ENCODE results near the gene LMBRD1. TPM values are rescaled to one million over a fixed set of nuclear protein-coding genes. Genes with fewer than 3 reads are reported as not detected.

The LMBRD1 gene
- total RNA-seq, 2 experiments from 2014 or later: 12.7 to 16.3 TPM

- no peaks in the 10 kb centered on the region for H3K4me1 ChIP-seq (ENCODE audit: insufficient read depth, low read length, poor library complexity, severe bottlenecking)
- TF ChIP-seq CTCF (conservative IDR thresholded peaks at IDR 0.05; ENCODE audit: low read length) (no peak), EZH2phosphoT487 (IDR thresholded peaks at IDR 0.05; ENCODE audit: borderline replicate concordance, low read depth, low read length) (no peak)
- ChIA-PET CTCF (ENCODE audit: unreplicated experiment) (no interaction called here), POLR2A (no interaction called here)
- intact Hi-C loops (cut with micrococcal nuclease; ENCODE audit: unreplicated experiment): no loop called here
- H3K4me2 ChIP-seq (ENCODE audit: low read length): no peak overlapping the region
- no peak for DNase-seq (ENCODE audit: low spot score)
- H3K4me3 ChIP-seq (ENCODE audit: low read depth, low read length, poor library complexity, severe bottlenecking): no peak overlapping the region
- no peaks in the 10 kb centered on the region for H4K20me1 ChIP-seq (ENCODE audit: insufficient read depth, low read length)
- no peak overlapping the region for H2AFZ ChIP-seq (ENCODE audit: low read length)
- no TSS peak for BruUV-seq (replicated peaks)
- no peak overlapping the region for H3K27ac ChIP-seq (ENCODE audit: low read depth, low read length, poor library complexity, severe bottlenecking)
- H3K79me2 ChIP-seq (ENCODE audit: insufficient read depth, low read depth, low read length): no peaks in the 10 kb centered on the region
- H3K9me2 ChIP-seq (ENCODE audit: insufficient read depth, low read length): no peaks in the 10 kb centered on the region
- no peaks in the 10 kb centered on the region for H3K36me3 ChIP-seq (ENCODE audit: insufficient read depth, low read length)
- H3K9me3 ChIP-seq (ENCODE audit: low read length): no peaks in the 10 kb centered on the region
These were observed 169.2 kb downstream of the LMBRD1 start for GRCh38 chr6:69627625-69628024.

GRCh38 chr6:69624944-69625343 is 171.9 kb downstream of the LMBRD1 start:
- BruUV-seq (replicated peaks): no TSS peak
- CTCF ChIA-PET (ENCODE audit: unreplicated experiment): no interaction called here

More at GRCh38 chr6:69624944-69625343, 171.9 kb downstream of the LMBRD1 start:
- DNase-seq (ENCODE audit: low spot score): no peak
- Histone ChIP-seq H4K20me1 (ENCODE audit: insufficient read depth, low read length) (no peaks in the 10 kb centered on the region), H3K4me2 (ENCODE audit: low read length) (no peak overlapping the region), H3K4me1 (ENCODE audit: insufficient read depth, low read length, poor library complexity, severe bottlenecking) (no peaks in the 10 kb centered on the region), H3K36me3 (ENCODE audit: insufficient read depth, low read length) (no peaks in the 10 kb centered on the region), H2AFZ (ENCODE audit: low read length) (no peak overlapping the region), H3K4me3 (ENCODE audit: low read depth, low read length, poor library complexity, severe bottlenecking) (no peak overlapping the region), H3K9me2 (ENCODE audit: insufficient read depth, low read length) (no peaks in the 10 kb centered on the region), H3K9me3 (ENCODE audit: low read length) (no peaks in the 10 kb centered on the region), H3K27ac (ENCODE audit: low read depth, low read length, poor library complexity, severe bottlenecking) (no peak overlapping the region), H3K79me2 (ENCODE audit: insufficient read depth, low read depth, low read length) (no peaks in the 10 kb centered on the region)
- TF ChIP-seq CTCF (conservative IDR thresholded peaks at IDR 0.05; ENCODE audit: low read length) (no peak), EZH2phosphoT487 (IDR thresholded peaks at IDR 0.05; ENCODE audit: borderline replicate concordance, low read depth, low read length) (no peak)
- POLR2A ChIA-PET: no interaction called here
- intact Hi-C loops (cut with micrococcal nuclease; ENCODE audit: unreplicated experiment): no loop called here

Other genes with a start within 250 kb of the LMBRD1 start
- 0.03 TPM in 2 replicates for gene COL19A1, start 69.5 kb upstream of the LMBRD1 start, total RNA-seq (2014; rRNA removed; shearing (Covaris generic))
- gene COL19A1, start 69.5 kb upstream of the LMBRD1 start, total RNA-seq (2022): 0.30 TPM in 1 of 2 replicates, not detected in the other

Data from OCI-LY7 (cell line).